ENCODE measurements around the gene PRKCQ.
A peak's percentile ranks its signal among the peaks of the same experiment; 100 is the strongest.

Gene PRKCQ

GRCh38 chr10:6418613-6419216, 161.4 kb downstream of the PRKCQ start:
- TF ChIP-seq PKNOX1 (IDR thresholded peaks at IDR 0.05): peak; percentile 68
- TF ChIP-seq SUZ12 (IDR thresholded peaks at IDR 0.05): peak; percentile 36; the same call in 1 of the 2 replicates
- TF ChIP-seq FOXK2 (IDR thresholded peaks at IDR 0.05): no peak
- no peak for DNase-seq (ENCODE audit: extremely low spot score)
- ChIA-PET CTCF (no interaction called here), POLR2A (no interaction called here)

GRCh38 chr10:6418167-6418566, 161.9 kb downstream of the PRKCQ start:
- CTCF ChIA-PET: no interaction called here
- DNase-seq (ENCODE audit: extremely low spot score): no peak
- TF ChIP-seq PKNOX1 (IDR thresholded peaks at IDR 0.05): no peak
- no peak for TF ChIP-seq ARNT (IDR thresholded peaks at IDR 0.05)
- POLR2A ChIA-PET: no interaction called here

- CTCF ChIA-PET: interaction anchor here (0.9 to 1.0 kb wide), 2 partner anchors 11 to 251 kb away, joined by 3 read pairs; no protein-coding TSS in a partner anchor
Observed at GRCh38 chr10:6416892-6417512, 163.1 kb downstream of the PRKCQ start.

GRCh38 chr10:6411436-6411835, 168.6 kb downstream of the PRKCQ start:
- ChIA-PET POLR2A (no interaction called here), CTCF (no interaction called here)
- no peak for DNase-seq (ENCODE audit: extremely low spot score)
- TF ChIP-seq NFRKB (IDR thresholded peaks at IDR 0.05) (no peak), BHLHE40 (IDR thresholded peaks at IDR 0.05; ENCODE audit: borderline replicate concordance) (no peak), SP1 (IDR thresholded peaks at IDR 0.05) (no peak), L3MBTL2 (conservative IDR thresholded peaks at IDR 0.05) (no peak), LEF1 (IDR thresholded peaks at IDR 0.05; ENCODE audit: borderline replicate concordance) (no peak), ARNT (IDR thresholded peaks at IDR 0.05) (no peak), CTBP1 (IDR thresholded peaks at IDR 0.05; ENCODE audit: borderline replicate concordance) (no peak)

More at GRCh38 chr10:6416892-6417512, 163.1 kb downstream of the PRKCQ start:
- POLR2A ChIA-PET: no interaction called here
- no peak for TF ChIP-seq LEF1 (IDR thresholded peaks at IDR 0.05; ENCODE audit: borderline replicate concordance)
- no peak for TF ChIP-seq TARDBP (IDR thresholded peaks at IDR 0.05)
- no peak for TF ChIP-seq SUZ12 (IDR thresholded peaks at IDR 0.05)
- TF ChIP-seq L3MBTL2 (conservative IDR thresholded peaks at IDR 0.05): no peak
- no peak for TF ChIP-seq FOXA1 (IDR thresholded peaks at IDR 0.05)
- no peak for TF ChIP-seq ZNF384 (IDR thresholded peaks at IDR 0.05)
- no peak for TF ChIP-seq CTBP1 (IDR thresholded peaks at IDR 0.05; ENCODE audit: borderline replicate concordance)
- no peak for TF ChIP-seq SP1 (IDR thresholded peaks at IDR 0.05)
- no peak for TF ChIP-seq PKNOX1 (IDR thresholded peaks at IDR 0.05)
- TF ChIP-seq BHLHE40 (IDR thresholded peaks at IDR 0.05; ENCODE audit: borderline replicate concordance): no peak
- TF ChIP-seq ELF4 (IDR thresholded peaks at IDR 0.05): no peak
- TF ChIP-seq NFRKB (IDR thresholded peaks at IDR 0.05): no peak
- peak; percentile 46 for DNase-seq (ENCODE audit: extremely low spot score)

GRCh38 chr10:6410830-6411229, 169.2 kb downstream of the PRKCQ start:
- ChIA-PET CTCF (interaction anchor here (1.9 kb wide), 1 partner anchor 9 kb away, joined by 7 read pairs; no protein-coding TSS in a partner anchor), POLR2A (interaction anchor here (1.3 kb wide), 1 partner anchor 208 kb away, joined by 4 read pairs; the partner anchor contains the start of gene PFKFB3)
- TF ChIP-seq BHLHE40 (IDR thresholded peaks at IDR 0.05; ENCODE audit: borderline replicate concordance) (no peak), LEF1 (IDR thresholded peaks at IDR 0.05; ENCODE audit: borderline replicate concordance) (no peak), CTBP1 (IDR thresholded peaks at IDR 0.05; ENCODE audit: borderline replicate concordance) (no peak), PKNOX1 (IDR thresholded peaks at IDR 0.05) (peak; percentile 57), NFRKB (IDR thresholded peaks at IDR 0.05) (no peak), ZNF384 (IDR thresholded peaks at IDR 0.05) (peak; percentile 59)
- DNase-seq (ENCODE audit: extremely low spot score): no peak

- peak; percentile 20 for DNase-seq (ENCODE audit: extremely low spot score)
- ChIA-PET POLR2A (interaction anchor here (1.3 kb wide), 1 partner anchor 207 kb away, joined by 4 read pairs; the partner anchor contains the start of gene PFKFB3), CTCF (interaction anchor here (0.6 to 1.9 kb wide), 2 partner anchors 9 to 1595 kb away, joined by 3 to 7 read pairs; no protein-coding TSS in a partner anchor)
- TF ChIP-seq FOXA1 (IDR thresholded peaks at IDR 0.05) (no peak), SUZ12 (IDR thresholded peaks at IDR 0.05) (no peak), SP1 (IDR thresholded peaks at IDR 0.05) (no peak), FOXK2 (IDR thresholded peaks at IDR 0.05) (no peak), L3MBTL2 (conservative IDR thresholded peaks at IDR 0.05) (no peak), NFRKB (IDR thresholded peaks at IDR 0.05) (no peak), FOXM1 (IDR thresholded peaks at IDR 0.05; ENCODE audit: borderline replicate concordance) (no peak), BHLHE40 (IDR thresholded peaks at IDR 0.05; ENCODE audit: borderline replicate concordance) (no peak), CTBP1 (IDR thresholded peaks at IDR 0.05; ENCODE audit: borderline replicate concordance) (no peak), ARNT (IDR thresholded peaks at IDR 0.05) (no peak)
Observed at GRCh38 chr10:6409971-6410643, 170.0 kb downstream of the PRKCQ start.

Measured in HEK293T (cell line).